ENCODE measurements around the gene KCTD16.

The KCTD16 gene

DNA sequence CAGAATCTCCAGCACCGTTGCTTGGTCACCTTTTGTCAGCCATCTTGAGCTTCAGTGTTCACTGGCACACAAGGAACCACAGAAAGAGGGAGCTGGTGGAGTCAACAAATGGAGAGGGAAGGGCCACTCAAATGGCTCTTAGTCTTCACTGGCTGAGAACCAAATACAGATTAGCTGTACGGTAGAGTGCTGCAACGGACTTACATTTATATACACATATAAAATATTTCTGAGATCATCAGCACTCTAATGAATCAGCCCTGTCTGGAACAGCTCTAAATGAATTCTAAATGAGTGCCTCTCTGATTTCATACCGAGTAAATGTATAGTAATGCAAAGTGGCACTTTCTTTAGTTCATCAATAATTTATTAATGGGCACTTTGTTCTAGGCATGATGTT lies 24.8 kb downstream of the KCTD16 start:
- DNase-seq: no peak
- no peak overlapping the region for H3K4me3 ChIP-seq (ENCODE audit: low read depth, low read length)
- TF ChIP-seq, protein P1, sequence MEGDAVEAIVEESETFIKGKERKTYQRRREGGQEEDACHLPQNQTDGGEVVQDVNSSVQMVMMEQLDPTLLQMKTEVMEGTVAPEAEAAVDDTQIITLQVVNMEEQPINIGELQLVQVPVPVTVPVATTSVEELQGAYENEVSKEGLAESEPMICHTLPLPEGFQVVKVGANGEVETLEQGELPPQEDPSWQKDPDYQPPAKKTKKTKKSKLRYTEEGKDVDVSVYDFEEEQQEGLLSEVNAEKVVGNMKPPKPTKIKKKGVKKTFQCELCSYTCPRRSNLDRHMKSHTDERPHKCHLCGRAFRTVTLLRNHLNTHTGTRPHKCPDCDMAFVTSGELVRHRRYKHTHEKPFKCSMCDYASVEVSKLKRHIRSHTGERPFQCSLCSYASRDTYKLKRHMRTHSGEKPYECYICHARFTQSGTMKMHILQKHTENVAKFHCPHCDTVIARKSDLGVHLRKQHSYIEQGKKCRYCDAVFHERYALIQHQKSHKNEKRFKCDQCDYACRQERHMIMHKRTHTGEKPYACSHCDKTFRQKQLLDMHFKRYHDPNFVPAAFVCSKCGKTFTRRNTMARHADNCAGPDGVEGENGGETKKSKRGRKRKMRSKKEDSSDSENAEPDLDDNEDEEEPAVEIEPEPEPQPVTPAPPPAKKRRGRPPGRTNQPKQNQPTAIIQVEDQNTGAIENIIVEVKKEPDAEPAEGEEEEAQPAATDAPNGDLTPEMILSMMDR (IDR thresholded peaks at IDR 0.05; ENCODE audit: low read depth, low read length): no peak
- H3K27me3 ChIP-seq (ENCODE audit: insufficient read depth, low read depth, severe bottlenecking): no peaks in the 10 kb centered on the region
- H3K9me3 ChIP-seq (ENCODE audit: severe bottlenecking): no peaks in the 10 kb centered on the region
- no peaks in the 10 kb centered on the region for H3K36me3 ChIP-seq
- H3K27ac ChIP-seq: no peak overlapping the region

DNA sequence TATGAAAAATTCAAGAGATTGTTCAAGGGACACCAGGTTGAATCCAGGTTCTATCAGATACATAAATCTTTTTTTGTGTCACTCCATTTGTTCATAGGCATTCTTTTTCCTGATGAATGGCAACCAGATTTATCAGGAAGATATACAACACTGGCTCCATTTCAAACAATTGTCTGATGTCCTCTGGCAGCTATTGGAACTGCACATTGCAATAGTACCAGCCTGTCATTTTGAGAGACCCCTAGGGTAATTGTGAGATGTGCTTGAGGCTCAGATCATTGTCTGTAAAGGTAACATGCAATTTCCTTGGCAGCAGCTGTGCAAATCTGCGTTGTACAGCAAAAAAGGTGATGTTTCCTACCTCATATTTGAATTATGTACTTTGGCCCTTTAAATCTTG lies 25.9 kb downstream of the KCTD16 start:
- Histone ChIP-seq H3K36me3 (no peaks in the 10 kb centered on the region), H3K27me3 (ENCODE audit: insufficient read depth, low read depth, severe bottlenecking) (no peaks in the 10 kb centered on the region), H3K9me3 (ENCODE audit: severe bottlenecking) (no peaks in the 10 kb centered on the region), H3K27ac (no peak overlapping the region), H3K4me3 (ENCODE audit: low read depth, low read length) (no peak overlapping the region)
- TF ChIP-seq, protein P1 (IDR thresholded peaks at IDR 0.05; ENCODE audit: low read depth, low read length): no peak
- DNase-seq: no peak

DNA sequence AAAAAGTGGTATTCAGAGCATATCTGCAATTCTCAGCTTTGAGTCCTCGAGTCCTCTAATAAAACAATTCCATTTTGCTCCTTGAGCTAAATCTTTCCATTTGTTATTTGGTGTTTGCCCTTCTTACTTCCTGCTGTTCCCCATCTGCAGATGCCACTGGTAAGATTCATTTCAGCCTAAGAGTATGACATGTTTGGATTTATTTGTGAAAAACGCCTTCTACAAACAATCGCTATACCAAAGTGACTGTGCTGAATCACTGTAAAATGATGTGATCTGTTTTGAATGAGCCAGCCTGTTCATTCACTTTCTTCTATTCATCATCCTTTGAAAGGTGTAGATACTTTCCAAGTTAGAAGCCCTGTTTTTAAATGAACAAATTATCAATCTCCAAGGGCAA lies 27.7 kb downstream of the KCTD16 start:
- TF ChIP-seq, protein P1 (IDR thresholded peaks at IDR 0.05; ENCODE audit: low read depth, low read length): no peak
- Histone ChIP-seq H3K27ac (no peak overlapping the region), H3K9me3 (ENCODE audit: severe bottlenecking) (no peaks in the 10 kb centered on the region), H3K36me3 (no peaks in the 10 kb centered on the region), H3K4me3 (ENCODE audit: low read depth, low read length) (no peak overlapping the region), H3K27me3 (ENCODE audit: insufficient read depth, low read depth, severe bottlenecking) (no peaks in the 10 kb centered on the region)
- DNase-seq: no peak

DNA sequence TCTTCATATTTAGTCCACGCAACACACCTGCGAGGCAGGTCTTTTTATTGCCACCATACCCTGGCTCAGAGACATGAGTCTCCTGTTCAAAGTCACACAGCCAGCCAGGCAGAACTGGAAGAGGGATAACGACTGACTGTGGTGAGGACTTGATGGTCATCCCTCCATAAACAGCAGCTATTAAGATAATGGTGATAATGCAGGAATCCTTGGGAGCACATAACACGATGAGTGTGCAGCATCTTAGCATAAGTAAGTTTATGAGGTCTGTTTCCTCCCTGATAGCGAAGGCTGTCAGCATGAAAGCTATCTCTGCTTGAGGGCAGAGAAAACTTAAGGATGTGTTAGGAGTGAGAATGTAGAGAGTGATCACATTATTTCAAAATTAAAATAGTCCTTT lies 30.9 kb downstream of the KCTD16 start:
- no peak for DNase-seq

DNA sequence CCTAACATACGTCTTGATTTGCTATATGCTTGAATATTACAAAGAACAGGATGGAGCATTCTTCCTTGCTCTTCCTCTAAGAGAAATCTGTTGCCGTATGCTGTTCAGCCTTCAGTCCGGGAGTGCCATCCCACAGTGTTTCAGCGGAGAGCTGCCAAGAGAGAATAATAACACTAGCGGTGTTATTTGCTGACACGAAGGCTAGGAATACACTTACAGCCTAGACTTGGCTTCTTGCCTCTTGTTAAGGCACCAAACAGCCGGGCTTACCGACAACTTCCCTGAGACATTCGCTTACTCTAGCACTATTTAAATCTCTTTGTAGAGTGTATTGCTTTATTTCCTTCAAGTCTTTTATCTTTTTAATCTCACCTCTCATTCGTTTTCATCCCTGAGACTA lies 31.4 kb downstream of the KCTD16 start:
- Histone ChIP-seq H3K27ac (no peak overlapping the region), H3K9me3 (ENCODE audit: severe bottlenecking) (no peaks in the 10 kb centered on the region), H3K27me3 (ENCODE audit: insufficient read depth, low read depth, severe bottlenecking) (no peaks in the 10 kb centered on the region), H3K4me3 (ENCODE audit: low read depth, low read length) (no peak overlapping the region), H3K36me3 (no peaks in the 10 kb centered on the region)
- TF ChIP-seq, protein P1 (IDR thresholded peaks at IDR 0.05; ENCODE audit: low read depth, low read length): no peak
- no peak for DNase-seq

More for the DNA sequence above, 30.9 kb downstream of the KCTD16 start:
- TF ChIP-seq, protein P1 (IDR thresholded peaks at IDR 0.05; ENCODE audit: low read depth, low read length): no peak
- Histone ChIP-seq H3K9me3 (ENCODE audit: severe bottlenecking) (no peaks in the 10 kb centered on the region), H3K27ac (no peak overlapping the region), H3K4me3 (ENCODE audit: low read depth, low read length) (no peak overlapping the region), H3K36me3 (no peaks in the 10 kb centered on the region), H3K27me3 (ENCODE audit: insufficient read depth, low read depth, severe bottlenecking) (no peaks in the 10 kb centered on the region)

DNA sequence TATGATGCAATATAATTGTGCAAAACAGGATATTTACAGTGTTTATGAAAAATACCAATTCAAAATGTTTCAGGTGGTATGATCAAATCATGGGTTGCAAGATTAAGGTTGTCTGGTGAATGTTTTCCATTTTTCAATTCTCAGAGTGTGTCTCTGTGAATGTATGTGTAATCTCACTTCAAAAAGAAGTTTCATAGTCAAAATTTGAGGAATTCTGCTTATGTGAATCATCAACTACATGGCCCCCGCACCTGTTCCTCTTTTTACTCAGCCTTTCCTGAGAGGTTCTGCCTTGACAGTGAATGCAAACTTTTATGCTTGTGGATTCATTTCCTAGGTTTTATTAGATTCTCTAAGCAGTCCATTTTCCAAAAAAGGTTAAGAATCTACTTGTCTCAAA lies 32.1 kb downstream of the KCTD16 start:
- Histone ChIP-seq H3K36me3 (no peaks in the 10 kb centered on the region), H3K27ac (no peak overlapping the region), H3K9me3 (ENCODE audit: severe bottlenecking) (no peaks in the 10 kb centered on the region), H3K27me3 (ENCODE audit: insufficient read depth, low read depth, severe bottlenecking) (no peaks in the 10 kb centered on the region), H3K4me3 (ENCODE audit: low read depth, low read length) (no peak overlapping the region)
- DNase-seq: no peak
- TF ChIP-seq, protein P1 (IDR thresholded peaks at IDR 0.05; ENCODE audit: low read depth, low read length): no peak
